Measurements from ENCODE around the gene GNAL. TPM values are rescaled to one million over a fixed set of nuclear protein-coding genes. Genes with fewer than 3 reads are reported as not detected.
A peak's percentile ranks its signal among the peaks of the same experiment; 100 is the strongest.

Gene GNAL
- total RNA-seq, 1 donor from 2014 or later, result 4.5 TPM

DNA sequence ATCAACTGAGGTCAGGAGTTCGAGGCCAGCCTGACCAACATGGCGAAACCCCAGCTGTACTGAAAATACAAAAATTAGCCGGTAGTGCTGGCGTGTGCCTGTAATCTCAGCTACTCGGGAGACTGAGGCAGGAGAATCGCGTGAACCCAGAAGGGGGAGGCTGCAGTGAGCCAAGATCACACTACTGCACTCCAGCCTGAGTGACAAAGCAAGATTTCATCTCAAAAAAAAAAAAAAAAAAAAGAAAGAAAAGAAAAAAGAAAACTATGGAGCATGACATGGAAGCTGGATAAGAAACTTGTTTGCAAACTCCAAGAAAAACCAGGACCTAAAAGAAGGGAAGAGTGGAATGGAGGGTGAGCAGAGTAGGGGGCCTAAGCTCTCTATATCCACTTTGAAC, 160.2 kb downstream of the GNAL start:
- H3K27me3 Mint-ChIP-seq (ENCODE audit: low read depth, unreplicated experiment), result no peaks in the 10 kb centered on the region
- H3K9me3 Mint-ChIP-seq (ENCODE audit: unreplicated experiment), result no peaks in the 10 kb centered on the region
- H3K4me1 ChIP-seq (ENCODE audit: insufficient read depth, low read length), result peaks cover 18% of the 10 kb centered on the region
- no peaks in the 10 kb centered on the region for H3K36me3 ChIP-seq (ENCODE audit: insufficient read depth, low read length)
- no peaks in the 10 kb centered on the region for H3K9me3 ChIP-seq (ENCODE audit: insufficient read depth, low read depth, low read length)
- TF ChIP-seq, protein P1, sequence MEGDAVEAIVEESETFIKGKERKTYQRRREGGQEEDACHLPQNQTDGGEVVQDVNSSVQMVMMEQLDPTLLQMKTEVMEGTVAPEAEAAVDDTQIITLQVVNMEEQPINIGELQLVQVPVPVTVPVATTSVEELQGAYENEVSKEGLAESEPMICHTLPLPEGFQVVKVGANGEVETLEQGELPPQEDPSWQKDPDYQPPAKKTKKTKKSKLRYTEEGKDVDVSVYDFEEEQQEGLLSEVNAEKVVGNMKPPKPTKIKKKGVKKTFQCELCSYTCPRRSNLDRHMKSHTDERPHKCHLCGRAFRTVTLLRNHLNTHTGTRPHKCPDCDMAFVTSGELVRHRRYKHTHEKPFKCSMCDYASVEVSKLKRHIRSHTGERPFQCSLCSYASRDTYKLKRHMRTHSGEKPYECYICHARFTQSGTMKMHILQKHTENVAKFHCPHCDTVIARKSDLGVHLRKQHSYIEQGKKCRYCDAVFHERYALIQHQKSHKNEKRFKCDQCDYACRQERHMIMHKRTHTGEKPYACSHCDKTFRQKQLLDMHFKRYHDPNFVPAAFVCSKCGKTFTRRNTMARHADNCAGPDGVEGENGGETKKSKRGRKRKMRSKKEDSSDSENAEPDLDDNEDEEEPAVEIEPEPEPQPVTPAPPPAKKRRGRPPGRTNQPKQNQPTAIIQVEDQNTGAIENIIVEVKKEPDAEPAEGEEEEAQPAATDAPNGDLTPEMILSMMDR (IDR thresholded peaks at IDR 0.05; ENCODE audit: insufficient read depth, low read depth, low read length), result no peak
- no peak for TF ChIP-seq EZH2 (IDR thresholded peaks at IDR 0.05; ENCODE audit: insufficient read depth, low read length)
- no peaks in the 10 kb centered on the region for H3K36me3 Mint-ChIP-seq (ENCODE audit: low read depth, unreplicated experiment)
- H3K27me3 ChIP-seq (ENCODE audit: insufficient read depth, low read length), result no peaks in the 10 kb centered on the region
- H3K9ac ChIP-seq (ENCODE audit: low read length), result peak overlapping the region; percentile 100
- peak overlapping the region; percentile 72 for H2AFZ ChIP-seq (ENCODE audit: low read depth, low read length)
- H3K4me3 Mint-ChIP-seq (ENCODE audit: unreplicated experiment), result no peak overlapping the region
- no peak overlapping the region for H3K27ac Mint-ChIP-seq (ENCODE audit: unreplicated experiment)
- H3K27ac ChIP-seq (ENCODE audit: low read depth, low read length), result peak overlapping the region; percentile 99
- H3K4me3 ChIP-seq (ENCODE audit: insufficient read depth, low read depth, low read length), result peak overlapping the region; percentile 100
- H3K4me1 Mint-ChIP-seq (ENCODE audit: low read depth, unreplicated experiment), result peaks cover 15% of the 10 kb centered on the region
- peak overlapping the region; percentile 90 for H3K4me2 ChIP-seq (ENCODE audit: low read length)
- H3K79me2 ChIP-seq (ENCODE audit: insufficient read depth, low read length), result peaks cover 30% of the 10 kb centered on the region
- DNase-seq (ENCODE audit: low read depth) (no peak), FAIRE-seq (no peak)
- peaks cover 9% of the 10 kb centered on the region for H4K20me1 ChIP-seq (ENCODE audit: insufficient read depth, low read length)

DNA sequence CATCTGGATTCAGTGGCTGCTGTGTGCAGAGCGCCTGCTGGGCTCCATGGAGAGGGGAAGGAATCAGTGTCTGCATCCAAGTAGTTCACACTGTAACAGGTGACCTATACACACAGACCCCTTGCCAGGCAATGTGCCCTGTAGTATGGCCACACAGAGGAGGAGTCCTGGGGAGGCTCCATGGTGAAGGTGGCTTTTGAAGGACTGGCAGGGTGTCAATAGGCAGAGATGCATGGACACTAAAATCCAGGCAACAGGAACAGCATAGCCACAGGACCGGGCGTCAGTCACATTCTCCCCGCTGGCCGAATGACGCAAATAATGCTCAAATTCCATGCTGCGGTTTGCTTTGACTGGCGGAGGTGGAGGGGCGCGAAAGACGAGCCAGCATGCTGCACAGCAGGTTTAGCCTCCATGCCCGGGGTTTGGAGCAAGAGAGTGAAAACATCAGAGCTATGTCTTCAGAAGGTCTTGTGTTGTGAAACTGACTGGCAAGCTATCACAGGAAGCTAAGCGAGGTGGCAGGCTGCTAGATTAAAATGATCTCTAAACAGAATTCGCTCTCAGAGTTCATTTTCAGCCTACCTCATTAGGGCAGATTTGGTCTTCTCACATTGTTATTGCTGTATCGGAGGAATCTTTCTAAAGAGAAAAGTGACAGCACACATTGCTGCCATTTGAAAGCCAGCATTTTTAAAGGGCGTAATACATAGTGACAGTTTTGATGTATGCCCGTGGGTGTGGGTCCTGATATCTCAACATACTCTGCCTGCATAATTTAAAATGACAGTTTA, 161.0 kb downstream of the GNAL start:
- no peaks in the 10 kb centered on the region for H3K9me3 Mint-ChIP-seq (ENCODE audit: unreplicated experiment)
- Histone ChIP-seq H2AFZ (ENCODE audit: low read depth, low read length) (peak overlapping the region; percentile 72), H3K27me3 (ENCODE audit: insufficient read depth, low read length) (no peaks in the 10 kb centered on the region), H3K79me2 (ENCODE audit: insufficient read depth, low read length) (peaks cover 36% of the 10 kb centered on the region), H3K4me3 (ENCODE audit: insufficient read depth, low read depth, low read length) (peak overlapping the region; percentile 100), H4K20me1 (ENCODE audit: insufficient read depth, low read length) (peaks cover 9% of the 10 kb centered on the region), H3K4me2 (ENCODE audit: low read length) (peak overlapping the region; percentile 90), H3K4me1 (ENCODE audit: insufficient read depth, low read length) (peaks cover 18% of the 10 kb centered on the region), H3K9me3 (ENCODE audit: insufficient read depth, low read depth, low read length) (no peaks in the 10 kb centered on the region), H3K27ac (ENCODE audit: low read depth, low read length) (peak overlapping the region; percentile 99), H3K9ac (ENCODE audit: low read length) (peak overlapping the region; percentile 100), H3K36me3 (ENCODE audit: insufficient read depth, low read length) (no peaks in the 10 kb centered on the region)
- FAIRE-seq (no peak), DNase-seq (ENCODE audit: low read depth) (peak; percentile 96)
- H3K27ac Mint-ChIP-seq (ENCODE audit: unreplicated experiment), result peak overlapping the region; percentile 100
- H3K36me3 Mint-ChIP-seq (ENCODE audit: low read depth, unreplicated experiment), result no peaks in the 10 kb centered on the region
- H3K27me3 Mint-ChIP-seq (ENCODE audit: low read depth, unreplicated experiment), result no peaks in the 10 kb centered on the region
- peaks cover 15% of the 10 kb centered on the region for H3K4me1 Mint-ChIP-seq (ENCODE audit: low read depth, unreplicated experiment)
- peak overlapping the region; percentile 100 for H3K4me3 Mint-ChIP-seq (ENCODE audit: unreplicated experiment)
- TF ChIP-seq, protein P1 (IDR thresholded peaks at IDR 0.05; ENCODE audit: insufficient read depth, low read depth, low read length), result no peak
- TF ChIP-seq EZH2 (IDR thresholded peaks at IDR 0.05; ENCODE audit: insufficient read depth, low read length), result no peak

DNA sequence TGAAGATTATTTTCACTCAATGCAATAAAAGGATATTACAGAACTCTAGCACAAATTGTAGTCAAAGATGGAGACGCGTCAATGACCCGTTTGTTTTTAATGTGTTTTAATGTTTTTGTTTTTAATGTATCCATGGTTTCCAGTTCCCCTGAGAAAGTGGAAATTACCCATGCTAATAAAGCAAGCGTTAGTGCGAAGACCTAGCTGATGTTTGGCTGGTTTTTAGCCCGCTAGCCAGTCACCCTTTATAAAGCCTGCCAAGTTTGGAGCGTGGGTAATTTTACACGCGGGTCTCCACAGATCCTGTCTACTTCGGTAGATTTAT, 161.7 kb downstream of the GNAL start:
- peaks cover 18% of the 10 kb centered on the region for H3K4me1 Mint-ChIP-seq (ENCODE audit: low read depth, unreplicated experiment)
- Histone ChIP-seq H3K79me2 (ENCODE audit: insufficient read depth, low read length) (peaks cover 41% of the 10 kb centered on the region), H2AFZ (ENCODE audit: low read depth, low read length) (no peak overlapping the region), H3K36me3 (ENCODE audit: insufficient read depth, low read length) (no peaks in the 10 kb centered on the region), H3K9me3 (ENCODE audit: insufficient read depth, low read depth, low read length) (no peaks in the 10 kb centered on the region), H3K9ac (ENCODE audit: low read length) (peak overlapping the region; percentile 100), H3K27me3 (ENCODE audit: insufficient read depth, low read length) (no peaks in the 10 kb centered on the region), H3K4me3 (ENCODE audit: insufficient read depth, low read depth, low read length) (peak overlapping the region; percentile 100), H4K20me1 (ENCODE audit: insufficient read depth, low read length) (peaks cover 9% of the 10 kb centered on the region), H3K27ac (ENCODE audit: low read depth, low read length) (peak overlapping the region; percentile 99), H3K4me2 (ENCODE audit: low read length) (peak overlapping the region; percentile 90), H3K4me1 (ENCODE audit: insufficient read depth, low read length) (peaks cover 18% of the 10 kb centered on the region)
- H3K27me3 Mint-ChIP-seq (ENCODE audit: low read depth, unreplicated experiment), result no peaks in the 10 kb centered on the region
- H3K4me3 Mint-ChIP-seq (ENCODE audit: unreplicated experiment), result peak overlapping the region; percentile 100
- DNase-seq (ENCODE audit: low read depth), result no peak
- H3K27ac Mint-ChIP-seq (ENCODE audit: unreplicated experiment), result peak overlapping the region; percentile 100
- no peak for FAIRE-seq
- TF ChIP-seq, protein P1 (IDR thresholded peaks at IDR 0.05; ENCODE audit: insufficient read depth, low read depth, low read length), result no peak
- TF ChIP-seq EZH2 (IDR thresholded peaks at IDR 0.05; ENCODE audit: insufficient read depth, low read length), result no peak
- H3K36me3 Mint-ChIP-seq (ENCODE audit: low read depth, unreplicated experiment), result no peaks in the 10 kb centered on the region
- no peaks in the 10 kb centered on the region for H3K9me3 Mint-ChIP-seq (ENCODE audit: unreplicated experiment)
